ENCODE results near the gene CDAN1.

CDAN1 gene

GRCh38 chr15:42782716-42783115, 45.8 kb upstream of the CDAN1 start:
- no peaks in the 10 kb centered on the region for H3K27me3 ChIP-seq (ENCODE audit: insufficient read depth, poor library complexity, severe bottlenecking)
- H3K4me3 ChIP-seq (replicated peaks; ENCODE audit: insufficient read depth, low read length), result no peak overlapping the region
- no peak for TF ChIP-seq SPI1 (IDR thresholded peaks at IDR 0.05; ENCODE audit: borderline replicate concordance, low read depth)
- TF ChIP-seq GABPA (IDR thresholded peaks at IDR 0.05; ENCODE audit: low read depth), result no peak
- TF ChIP-seq POLR2AphosphoS5 (IDR thresholded peaks at IDR 0.05; ENCODE audit: low read depth), result no peak
- TF ChIP-seq, protein P1, sequence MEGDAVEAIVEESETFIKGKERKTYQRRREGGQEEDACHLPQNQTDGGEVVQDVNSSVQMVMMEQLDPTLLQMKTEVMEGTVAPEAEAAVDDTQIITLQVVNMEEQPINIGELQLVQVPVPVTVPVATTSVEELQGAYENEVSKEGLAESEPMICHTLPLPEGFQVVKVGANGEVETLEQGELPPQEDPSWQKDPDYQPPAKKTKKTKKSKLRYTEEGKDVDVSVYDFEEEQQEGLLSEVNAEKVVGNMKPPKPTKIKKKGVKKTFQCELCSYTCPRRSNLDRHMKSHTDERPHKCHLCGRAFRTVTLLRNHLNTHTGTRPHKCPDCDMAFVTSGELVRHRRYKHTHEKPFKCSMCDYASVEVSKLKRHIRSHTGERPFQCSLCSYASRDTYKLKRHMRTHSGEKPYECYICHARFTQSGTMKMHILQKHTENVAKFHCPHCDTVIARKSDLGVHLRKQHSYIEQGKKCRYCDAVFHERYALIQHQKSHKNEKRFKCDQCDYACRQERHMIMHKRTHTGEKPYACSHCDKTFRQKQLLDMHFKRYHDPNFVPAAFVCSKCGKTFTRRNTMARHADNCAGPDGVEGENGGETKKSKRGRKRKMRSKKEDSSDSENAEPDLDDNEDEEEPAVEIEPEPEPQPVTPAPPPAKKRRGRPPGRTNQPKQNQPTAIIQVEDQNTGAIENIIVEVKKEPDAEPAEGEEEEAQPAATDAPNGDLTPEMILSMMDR (IDR thresholded peaks at IDR 0.05; ENCODE audit: insufficient read depth, low read length), result no peak
- TF ChIP-seq, protein P2, sequence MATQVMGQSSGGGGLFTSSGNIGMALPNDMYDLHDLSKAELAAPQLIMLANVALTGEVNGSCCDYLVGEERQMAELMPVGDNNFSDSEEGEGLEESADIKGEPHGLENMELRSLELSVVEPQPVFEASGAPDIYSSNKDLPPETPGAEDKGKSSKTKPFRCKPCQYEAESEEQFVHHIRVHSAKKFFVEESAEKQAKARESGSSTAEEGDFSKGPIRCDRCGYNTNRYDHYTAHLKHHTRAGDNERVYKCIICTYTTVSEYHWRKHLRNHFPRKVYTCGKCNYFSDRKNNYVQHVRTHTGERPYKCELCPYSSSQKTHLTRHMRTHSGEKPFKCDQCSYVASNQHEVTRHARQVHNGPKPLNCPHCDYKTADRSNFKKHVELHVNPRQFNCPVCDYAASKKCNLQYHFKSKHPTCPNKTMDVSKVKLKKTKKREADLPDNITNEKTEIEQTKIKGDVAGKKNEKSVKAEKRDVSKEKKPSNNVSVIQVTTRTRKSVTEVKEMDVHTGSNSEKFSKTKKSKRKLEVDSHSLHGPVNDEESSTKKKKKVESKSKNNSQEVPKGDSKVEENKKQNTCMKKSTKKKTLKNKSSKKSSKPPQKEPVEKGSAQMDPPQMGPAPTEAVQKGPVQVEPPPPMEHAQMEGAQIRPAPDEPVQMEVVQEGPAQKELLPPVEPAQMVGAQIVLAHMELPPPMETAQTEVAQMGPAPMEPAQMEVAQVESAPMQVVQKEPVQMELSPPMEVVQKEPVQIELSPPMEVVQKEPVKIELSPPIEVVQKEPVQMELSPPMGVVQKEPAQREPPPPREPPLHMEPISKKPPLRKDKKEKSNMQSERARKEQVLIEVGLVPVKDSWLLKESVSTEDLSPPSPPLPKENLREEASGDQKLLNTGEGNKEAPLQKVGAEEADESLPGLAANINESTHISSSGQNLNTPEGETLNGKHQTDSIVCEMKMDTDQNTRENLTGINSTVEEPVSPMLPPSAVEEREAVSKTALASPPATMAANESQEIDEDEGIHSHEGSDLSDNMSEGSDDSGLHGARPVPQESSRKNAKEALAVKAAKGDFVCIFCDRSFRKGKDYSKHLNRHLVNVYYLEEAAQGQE (IDR thresholded peaks at IDR 0.05; ENCODE audit: insufficient replicate concordance, low read depth), result no peak
- no peak overlapping the region for H3K27ac ChIP-seq (replicated peaks)
- DNase-seq (ENCODE audit: low read depth in 1 of 2, low spot score in 1 of 2), result no peak

DNA sequence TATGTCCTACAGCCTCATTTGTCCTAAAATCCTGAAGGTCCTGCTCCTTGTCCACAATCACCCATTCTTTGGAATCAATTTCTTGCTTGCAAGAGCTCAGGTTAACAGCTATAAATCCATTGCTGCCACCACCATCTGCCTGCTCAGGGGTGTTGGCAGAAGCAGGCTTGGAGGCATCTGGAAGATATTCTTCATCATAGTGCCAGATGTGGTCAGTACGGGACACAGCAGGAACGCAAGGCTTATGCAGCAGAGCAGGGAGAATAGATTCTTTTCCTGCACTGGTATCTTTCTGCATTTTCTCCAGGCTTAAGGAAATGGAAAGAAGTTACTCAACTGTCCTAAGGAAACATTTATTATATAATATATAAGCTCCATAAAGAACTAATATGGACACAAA, 38.5 kb upstream of the CDAN1 start:
- H3K27me3 ChIP-seq (ENCODE audit: insufficient read depth, poor library complexity, severe bottlenecking), result no peaks in the 10 kb centered on the region
- H3K4me3 ChIP-seq (replicated peaks; ENCODE audit: insufficient read depth, low read length), result no peak overlapping the region
- TF ChIP-seq, protein P1 (IDR thresholded peaks at IDR 0.05; ENCODE audit: insufficient read depth, low read length), result no peak
- TF ChIP-seq GABPA (IDR thresholded peaks at IDR 0.05; ENCODE audit: low read depth) (no peak), POLR2AphosphoS5 (IDR thresholded peaks at IDR 0.05; ENCODE audit: low read depth) (no peak), SPI1 (IDR thresholded peaks at IDR 0.05; ENCODE audit: borderline replicate concordance, low read depth) (no peak)
- TF ChIP-seq, protein P2 (IDR thresholded peaks at IDR 0.05; ENCODE audit: insufficient replicate concordance, low read depth), result no peak
- no peak overlapping the region for H3K27ac ChIP-seq (replicated peaks)
- no peak for DNase-seq (ENCODE audit: low read depth in 1 of 2, low spot score in 1 of 2)

GRCh38 chr15:42772901-42773300, 36.0 kb upstream of the CDAN1 start:
- Histone ChIP-seq H3K27ac (replicated peaks) (no peak overlapping the region), H3K27me3 (ENCODE audit: insufficient read depth, poor library complexity, severe bottlenecking) (no peaks in the 10 kb centered on the region), H3K4me3 (replicated peaks; ENCODE audit: insufficient read depth, low read length) (no peak overlapping the region)
- no peak for DNase-seq (ENCODE audit: low read depth in 1 of 2, low spot score in 1 of 2)
- TF ChIP-seq, protein P1 (IDR thresholded peaks at IDR 0.05; ENCODE audit: insufficient read depth, low read length), result no peak
- no peak for TF ChIP-seq GABPA (IDR thresholded peaks at IDR 0.05; ENCODE audit: low read depth)
- TF ChIP-seq, protein P2 (IDR thresholded peaks at IDR 0.05; ENCODE audit: insufficient replicate concordance, low read depth), result no peak
- no peak for TF ChIP-seq POLR2AphosphoS5 (IDR thresholded peaks at IDR 0.05; ENCODE audit: low read depth)
- no peak for TF ChIP-seq SPI1 (IDR thresholded peaks at IDR 0.05; ENCODE audit: borderline replicate concordance, low read depth)
